ENCODE measurements around the gene XPOT. TPM values are rescaled to one million over a fixed set of nuclear protein-coding genes. Genes with fewer than 3 reads are reported as not detected.
A peak's percentile ranks its signal among the peaks of the same experiment; 100 is the strongest.

Gene XPOT
- total RNA-seq, 1 donor from 2014 or later: 96.1 TPM

GRCh38 chr12:64413884-64414283, 9.7 kb downstream of the XPOT start:
- no peak for DNase-seq (ENCODE audit: low spot score)

GRCh38 chr12:64418209-64418608, 14.0 kb downstream of the XPOT start:
- no peak for DNase-seq (ENCODE audit: low spot score)

- no peak for DNase-seq (ENCODE audit: low spot score)
Observed at GRCh38 chr12:64419696-64420095, 15.5 kb downstream of the XPOT start.

GRCh38 chr12:64427988-64428387, 23.8 kb downstream of the XPOT start:
- DNase-seq (ENCODE audit: low spot score): no peak

GRCh38 chr12:64428956-64429355, 24.8 kb downstream of the XPOT start:
- DNase-seq (ENCODE audit: low spot score): no peak

- DNase-seq (ENCODE audit: low spot score): no peak
Observed at GRCh38 chr12:64430886-64431285, 26.7 kb downstream of the XPOT start.

- DNase-seq (ENCODE audit: low spot score): no peak
Observed at GRCh38 chr12:64431791-64432190, 27.6 kb downstream of the XPOT start.

- DNase-seq (ENCODE audit: low spot score): no peak
Observed at GRCh38 chr12:64433915-64434314, 29.7 kb downstream of the XPOT start.

GRCh38 chr12:64440100-64440499, 35.9 kb downstream of the XPOT start:
- DNase-seq (ENCODE audit: low spot score): no peak

GRCh38 chr12:64445490-64445889, 41.3 kb downstream of the XPOT start:
- DNase-seq (ENCODE audit: low spot score): no peak

- DNase-seq (ENCODE audit: low spot score): no peak
Observed at GRCh38 chr12:64446295-64446694, 42.1 kb downstream of the XPOT start.

- DNase-seq (ENCODE audit: low spot score): no peak
Observed at GRCh38 chr12:64450057-64450640, 46.0 kb downstream of the XPOT start.

GRCh38 chr12:64450711-64451486, 46.7 kb downstream of the XPOT start:
- DNase-seq (ENCODE audit: low spot score): no peak

- peak; percentile 97 for DNase-seq (ENCODE audit: low spot score)
Observed at GRCh38 chr12:64451687-64452558, 47.7 kb downstream of the XPOT start, which contains the start of gene TBK1. TSS of gene TBK1 (plus strand) at chr12:64452120. CDS start at chr12:64455871, 3,751 bp downstream.

- no peak for DNase-seq (ENCODE audit: low spot score)
Observed at GRCh38 chr12:64452559-64453329, 48.6 kb downstream of the XPOT start.

- no peak for DNase-seq (ENCODE audit: low spot score)
Observed at GRCh38 chr12:64455506-64455905, 51.3 kb downstream of the XPOT start.

- no peak for DNase-seq (ENCODE audit: low spot score)
Observed at GRCh38 chr12:64456119-64456518, 51.9 kb downstream of the XPOT start.

GRCh38 chr12:64457032-64457431, 52.8 kb downstream of the XPOT start:
- no peak for DNase-seq (ENCODE audit: low spot score)

- DNase-seq (ENCODE audit: low spot score): no peak
Observed at GRCh38 chr12:64457466-64457865, 53.3 kb downstream of the XPOT start.

- no peak for DNase-seq (ENCODE audit: low spot score)
Observed at GRCh38 chr12:64457923-64458322, 53.7 kb downstream of the XPOT start.

- no peak for DNase-seq (ENCODE audit: low spot score)
Observed at GRCh38 chr12:64459394-64459891, 55.3 kb downstream of the XPOT start.
